Thymus (tissue), 11 donors: ENCODE measurements around the gene ADORA2A. TPM values are rescaled to one million over a fixed set of nuclear protein-coding genes. Genes with fewer than 3 reads are reported as not detected.

Experiments
- DNase-seq, 9 donors: peaks; one replicate each; pipeline ENCODE4 v3.0.0-alpha.2; 2013; ENCODE audit warnings: low spot score in 9 of 9, low read depth in 6 of 9, missing footprints in 1 of 9
- H3K27ac ChIP-seq, 2 donors: one replicate each; pipeline ENCODE4 v1.5.1; 2013; ENCODE audit warnings: control low read depth in 1 of 2, low read depth in 1 of 2, low read length in 1 of 2, mild to moderate bottlenecking in 1 of 2, moderate library complexity in 1 of 2
- H3K27me3 ChIP-seq, 2 donors: one replicate each; pipeline ENCODE4 v1.5.1; 2013; ENCODE audit warnings: low read length in 1 of 2; ENCODE audit not compliant: control insufficient read depth in 2 of 2, insufficient read depth in 1 of 2
- H3K36me3 ChIP-seq, 2 donors: one replicate each; pipeline ENCODE4 v1.5.1; 2013; ENCODE audit warnings: low read length in 1 of 2, mild to moderate bottlenecking in 1 of 2, moderate library complexity in 1 of 2; ENCODE audit not compliant: control insufficient read depth in 2 of 2, insufficient read depth in 2 of 2
- H3K4me1 ChIP-seq, 2 donors: one replicate each; pipeline ENCODE4 v1.5.1; 2013; ENCODE audit warnings: low read length in 2 of 2; ENCODE audit not compliant: control insufficient read depth in 2 of 2, insufficient read depth in 2 of 2
- H3K4me3 ChIP-seq, 2 donors: one replicate each; pipeline ENCODE4 v1.5.1; 2013; ENCODE audit warnings: low read length in 2 of 2, control low read depth in 1 of 2, mild to moderate bottlenecking in 1 of 2
- H3K9me3 ChIP-seq, 2 donors: one replicate each; pipeline ENCODE4 v1.5.1; 2013; ENCODE audit warnings: low read length in 1 of 2, mild to moderate bottlenecking in 1 of 2; ENCODE audit not compliant: control insufficient read depth in 2 of 2, insufficient read depth in 1 of 2
- WGBS: extraction: QIAGEN DNeasy Blood & Tissue Kit; methylation state at CpG from one replicate; pipeline ENCODE4 v1.1.7; 2013; 5-methylcytosine and 5-hydroxymethylcytosine counted together
- polyA plus RNA-seq: library from polyadenylated mRNA; stranded (reverse); fragments of 200-250 nt; gene quantifications from one replicate; pipeline ENCODE4 v1.2.3, GENCODE V29; 2013
- total RNA-seq: library from RNA; stranded (reverse); fragments of 120-200 nt; gene quantifications from one replicate; pipeline ENCODE4 v1.2.4, GENCODE V29; 2013
- donor health status: healthy.

ADORA2A gene
- total and polyA plus RNA-seq, 2 donors, result 21.8 to 77.4 TPM

DNA sequence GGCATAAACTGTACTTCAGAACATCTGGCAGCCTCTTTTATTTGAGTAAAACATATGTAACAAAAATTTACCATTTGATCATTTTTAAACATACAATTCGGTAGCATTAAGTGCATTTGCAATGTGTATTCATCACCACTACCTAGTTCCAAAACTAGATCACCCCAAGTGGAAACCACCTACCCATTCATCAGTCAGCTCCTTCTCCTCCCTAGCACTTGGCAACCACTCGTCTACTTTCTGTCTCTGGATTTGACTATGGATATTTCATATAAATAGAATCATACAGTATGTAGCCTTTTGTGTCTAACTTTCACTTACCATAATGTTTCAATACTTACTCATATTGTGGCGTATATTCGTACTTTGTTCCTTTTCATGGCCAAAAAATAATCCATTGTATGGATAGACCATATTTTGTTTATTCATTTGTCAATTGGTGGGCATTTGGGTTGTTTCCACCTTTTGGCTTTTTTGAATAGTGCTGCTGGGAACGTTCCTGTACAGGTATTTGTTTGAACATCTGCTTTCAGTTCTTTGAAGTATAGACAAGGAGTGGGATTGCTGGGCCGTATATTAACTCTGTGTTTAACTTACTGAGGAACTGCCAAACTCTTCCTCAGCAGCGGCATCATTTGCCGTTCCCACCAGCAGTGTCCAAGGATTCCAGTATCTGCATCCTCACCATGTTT is 27.2 kb upstream of the ADORA2A start:
- Histone ChIP-seq H3K36me3 (peaks cover 33 to 58% of the 10 kb centered on the region in 2 donors), H3K27ac (no peak overlapping the region), H3K4me1 (peaks cover 0 to 12% of the 10 kb centered on the region in 2 donors), H3K27me3 (no peaks in the 10 kb centered on the region), H3K4me3 (no peak overlapping the region), H3K9me3 (no peaks in the 10 kb centered on the region)
- 94% methylated on average over 8 of the region's 8 CpGs for WGBS
- DNase-seq, result no peak

DNA sequence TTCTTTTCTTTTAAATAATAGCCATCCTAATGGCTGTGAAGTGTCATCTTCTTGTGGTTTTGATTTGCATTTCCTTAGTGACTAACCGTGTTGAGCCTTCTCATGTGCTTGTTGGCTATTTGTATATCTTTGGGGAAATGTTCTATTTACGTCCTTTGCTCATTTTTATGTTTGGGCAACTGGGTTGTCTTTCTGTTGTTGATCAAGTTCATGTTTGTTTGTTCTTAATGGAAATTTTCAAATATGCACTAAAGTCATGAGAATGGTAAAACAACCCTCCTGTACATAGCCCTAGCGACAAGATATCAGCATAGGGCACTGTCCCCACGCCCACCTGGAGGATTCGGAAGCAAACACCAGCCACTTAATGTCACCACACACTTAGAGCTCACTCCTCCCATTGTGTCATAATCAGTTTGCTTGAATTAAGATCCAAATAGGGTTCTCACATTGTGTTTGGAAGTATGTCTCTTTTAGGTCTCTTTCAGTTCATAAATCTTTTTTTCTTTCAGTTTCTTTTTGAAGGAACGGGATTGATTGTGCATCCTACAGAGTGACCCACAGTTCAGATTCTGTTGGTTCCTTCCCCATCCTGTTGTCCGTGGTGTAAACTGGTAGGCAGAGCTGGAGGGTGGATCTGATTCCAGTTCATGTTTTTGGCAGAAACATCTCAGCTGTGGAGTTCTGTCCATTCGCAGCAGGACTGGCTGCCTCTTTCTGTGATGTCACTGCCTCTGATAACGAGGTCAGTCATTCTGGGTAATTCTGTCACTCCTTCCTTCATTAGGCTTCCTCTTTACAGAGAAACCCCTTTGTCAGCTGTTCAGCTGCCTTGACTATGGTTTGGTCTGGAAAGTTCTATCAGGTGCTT is 26.4 kb upstream of the ADORA2A start:
- Histone ChIP-seq H3K27me3 (no peaks in the 10 kb centered on the region), H3K4me1 (peaks cover 0 to 12% of the 10 kb centered on the region in 2 donors), H3K4me3 (no peak overlapping the region), H3K9me3 (no peaks in the 10 kb centered on the region), H3K36me3 (peaks cover 30 to 55% of the 10 kb centered on the region in 2 donors), H3K27ac (no peak overlapping the region)
- 92% methylated on average over 9 of the region's 9 CpGs for WGBS
- DNase-seq, result no peak

DNA sequence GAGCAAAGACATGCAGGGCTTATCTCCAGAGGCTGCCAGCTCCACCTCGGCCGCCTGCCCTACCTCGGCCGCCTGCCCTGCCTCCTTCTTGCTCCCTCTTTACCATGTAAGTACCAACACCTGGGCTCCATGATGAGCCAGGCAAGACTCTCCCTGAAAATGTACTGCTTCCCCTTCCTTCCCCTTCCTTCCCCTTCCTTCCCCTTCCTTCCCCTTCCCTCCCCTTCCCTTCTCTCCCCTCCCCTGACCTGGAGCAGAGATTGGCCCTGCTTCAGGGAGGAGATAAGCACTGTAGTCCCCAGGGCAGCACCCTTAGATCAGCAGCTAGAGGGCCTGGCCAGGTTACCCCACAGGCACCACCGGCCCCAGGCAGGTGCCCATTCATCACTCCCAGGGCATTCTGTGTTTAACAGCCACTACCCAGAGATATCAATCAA is 25.4 kb upstream of the ADORA2A start:
- WGBS, result 100% methylated on average over 5 of the region's 5 CpGs
- H3K4me3 ChIP-seq, result no peak overlapping the region
- no peak overlapping the region for H3K27ac ChIP-seq
- DNase-seq, result no peak
- H3K36me3 ChIP-seq, result peaks cover 25 to 48% of the 10 kb centered on the region in 2 donors
- H3K9me3 ChIP-seq, result no peaks in the 10 kb centered on the region
- peaks cover 0 to 22% of the 10 kb centered on the region in 2 donors for H3K4me1 ChIP-seq
- H3K27me3 ChIP-seq, result no peaks in the 10 kb centered on the region

DNA sequence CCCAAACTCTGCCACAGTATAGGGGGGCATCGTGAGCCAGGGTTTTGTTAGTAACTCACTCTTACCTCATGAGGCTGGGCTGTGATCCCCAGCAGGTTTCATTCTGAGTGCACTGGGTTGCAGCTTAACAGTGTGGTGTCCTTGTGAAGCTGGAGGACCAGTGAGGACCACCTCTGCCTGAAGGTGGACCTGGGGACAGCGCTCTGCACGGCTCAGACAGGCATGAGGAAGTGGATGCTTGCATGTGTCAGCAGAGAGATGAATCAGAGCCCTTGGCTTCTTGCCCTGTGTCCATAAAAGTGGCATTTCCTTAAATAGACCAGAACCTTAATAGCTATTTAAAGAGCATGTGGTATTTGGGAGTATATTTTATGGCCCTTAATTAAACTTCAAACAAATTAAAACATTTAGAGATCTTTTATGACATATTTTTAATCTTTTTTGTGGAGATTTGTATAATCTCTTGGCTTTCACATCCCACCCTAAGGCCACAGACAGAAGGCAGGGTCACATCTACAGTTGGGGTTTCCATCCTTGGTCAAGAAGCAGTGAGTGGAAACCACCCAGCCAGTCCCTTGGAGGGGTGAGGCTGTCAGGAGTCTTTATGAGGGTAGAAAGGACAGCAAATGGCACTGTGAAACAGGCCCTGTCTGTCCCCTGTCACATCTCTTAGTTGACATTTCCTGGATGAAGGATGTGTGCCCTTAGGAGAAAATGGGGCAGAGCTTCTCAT is 24.8 kb upstream of the ADORA2A start:
- no peaks in the 10 kb centered on the region for H3K9me3 ChIP-seq
- peaks cover 24 to 44% of the 10 kb centered on the region in 2 donors for H3K36me3 ChIP-seq
- peaks cover 0 to 28% of the 10 kb centered on the region in 2 donors for H3K4me1 ChIP-seq
- H3K4me3 ChIP-seq, result no peak overlapping the region
- DNase-seq, result no peak
- WGBS, result 78% methylated on average over 3 of the region's 3 CpGs
- no peak overlapping the region for H3K27ac ChIP-seq
- no peaks in the 10 kb centered on the region for H3K27me3 ChIP-seq

DNA sequence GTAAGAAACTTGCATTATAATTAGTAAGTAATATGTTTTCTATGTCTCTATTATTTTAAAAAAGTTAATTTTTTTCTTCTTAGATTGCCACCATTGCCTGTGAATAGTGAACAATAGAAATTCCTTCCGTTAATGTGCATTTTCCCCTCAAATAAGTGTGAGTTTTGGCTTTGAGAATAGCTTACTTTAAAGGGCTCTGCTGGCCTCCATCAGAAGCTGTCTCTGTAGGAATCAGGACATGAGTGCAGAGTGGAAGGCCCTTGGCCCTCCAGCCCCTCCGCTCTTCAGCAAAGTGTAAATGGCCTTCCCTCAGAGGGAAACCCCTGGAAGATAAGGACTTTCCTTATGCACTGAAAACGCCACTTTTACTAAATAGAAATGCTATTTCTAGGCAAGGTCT is 24.1 kb upstream of the ADORA2A start:
- peaks cover 30 to 40% of the 10 kb centered on the region in 2 donors for H3K36me3 ChIP-seq
- no peaks in the 10 kb centered on the region for H3K27me3 ChIP-seq
- H3K4me3 ChIP-seq, result no peak overlapping the region
- H3K9me3 ChIP-seq, result no peaks in the 10 kb centered on the region
- H3K4me1 ChIP-seq, result peaks cover 0 to 28% of the 10 kb centered on the region in 2 donors
- WGBS, result 98% methylated on average over 3 of the region's 3 CpGs
- DNase-seq, result no peak
- no peak overlapping the region for H3K27ac ChIP-seq

DNA sequence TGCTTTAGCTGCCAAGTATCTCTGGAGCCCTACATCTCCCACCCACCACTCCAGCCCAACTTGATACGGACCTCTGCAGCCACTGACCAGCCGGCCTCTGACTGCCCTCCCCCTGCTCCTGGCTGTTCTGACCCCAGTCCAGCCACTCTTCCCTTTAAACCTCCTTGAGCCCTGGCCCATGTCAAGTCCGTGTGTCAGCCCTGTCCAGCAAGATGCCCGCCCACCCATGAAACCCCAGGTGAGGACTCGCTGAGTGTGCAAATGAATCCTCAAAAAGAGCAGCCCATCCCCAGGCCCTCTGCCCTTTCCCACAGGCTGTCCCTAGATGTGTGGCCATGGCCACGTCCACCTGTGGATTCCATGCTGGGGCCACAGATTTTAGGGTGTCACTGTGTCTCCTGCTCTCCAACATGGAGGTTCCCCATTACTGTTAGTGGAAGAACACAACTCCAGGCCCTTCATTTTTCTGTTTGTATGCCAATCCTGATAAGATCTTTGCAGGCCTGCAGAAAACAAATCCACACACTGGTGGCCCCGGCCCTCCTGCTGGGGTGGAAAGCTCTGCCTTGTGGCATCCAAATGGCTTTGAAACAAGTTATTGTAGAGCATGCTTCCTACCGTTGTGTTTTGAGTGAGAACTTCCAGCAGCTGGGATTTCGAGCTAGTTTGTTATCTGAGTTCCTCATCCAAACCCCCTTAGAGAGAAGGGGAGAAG is 22.7 kb upstream of the ADORA2A start:
- Histone ChIP-seq H3K4me3 (no peak overlapping the region), H3K36me3 (peaks cover 30 to 45% of the 10 kb centered on the region in 2 donors), H3K9me3 (no peaks in the 10 kb centered on the region), H3K27me3 (no peaks in the 10 kb centered on the region), H3K4me1 (peaks cover 0 to 23% of the 10 kb centered on the region in 2 donors), H3K27ac (no peak overlapping the region)
- DNase-seq, result no peak
- 97% methylated on average over 9 of the region's 9 CpGs for WGBS

DNA sequence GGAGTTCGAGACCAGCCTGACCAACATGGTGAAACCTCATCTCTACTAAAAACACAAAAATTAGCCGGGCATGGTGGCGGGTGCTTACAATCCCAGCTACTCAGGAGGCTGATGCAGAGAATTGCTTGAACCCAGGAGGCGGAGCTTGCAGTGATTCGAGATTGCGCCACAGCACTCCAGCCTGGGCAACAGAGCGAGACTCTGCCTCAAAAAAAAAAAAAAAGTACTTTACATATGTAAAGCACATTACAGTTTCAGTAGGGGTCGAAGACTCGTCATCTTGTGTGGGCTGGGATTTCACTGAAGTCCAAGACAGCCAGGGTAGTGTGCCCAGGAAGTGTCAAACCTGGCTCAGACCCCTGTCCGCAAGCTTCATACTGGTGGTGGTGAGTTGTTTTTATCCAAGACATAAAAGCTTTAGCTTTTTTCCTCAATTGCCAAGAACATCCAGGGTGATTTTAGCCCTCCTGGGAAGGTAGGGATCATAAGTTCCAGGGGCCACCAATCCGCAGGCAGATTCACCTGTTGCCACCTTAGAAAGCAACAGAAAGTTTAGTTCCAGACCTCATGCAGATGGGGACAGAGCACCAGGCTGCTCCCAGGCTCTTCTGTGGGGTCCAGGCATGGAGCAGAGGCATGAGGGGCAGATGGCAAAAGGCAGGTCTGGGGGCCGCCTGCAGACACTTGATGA is 21.6 kb upstream of the ADORA2A start:
- 98% methylated on average over 12 of the region's 12 CpGs for WGBS
- Histone ChIP-seq H3K4me3 (no peak overlapping the region), H3K27me3 (no peaks in the 10 kb centered on the region), H3K9me3 (no peaks in the 10 kb centered on the region), H3K4me1 (peaks cover 0 to 32% of the 10 kb centered on the region in 2 donors), H3K36me3 (peaks cover 30 to 47% of the 10 kb centered on the region in 2 donors), H3K27ac (no peak overlapping the region)
- DNase-seq, result no peak
